ENCODE results near the gene CUX1.

The CUX1 gene

GRCh38 chr7:101858437-101859385, 41.3 kb downstream of the CUX1 start:
- peaks cover 6% of the 10 kb centered on the region for H3K4me1 ChIP-seq (ENCODE audit: insufficient read depth, poor library complexity, severe bottlenecking)

GRCh38 chr7:101859411-101860106, 42.1 kb downstream of the CUX1 start:
- Histone ChIP-seq H3K27me3 (ENCODE audit: insufficient read depth, poor library complexity, severe bottlenecking) (no peaks in the 10 kb centered on the region), H3K4me3 (ENCODE audit: severe bottlenecking) (no peak overlapping the region), H3K4me1 (ENCODE audit: insufficient read depth, poor library complexity, severe bottlenecking) (peaks cover 6% of the 10 kb centered on the region), H3K36me3 (ENCODE audit: low read depth) (no peaks in the 10 kb centered on the region), H3K9me3 (ENCODE audit: severe bottlenecking) (no peaks in the 10 kb centered on the region), H3K27ac (ENCODE audit: poor library complexity, severe bottlenecking) (no peak overlapping the region)
- no peak for TF ChIP-seq CTCF (IDR thresholded peaks at IDR 0.05; ENCODE audit: poor library complexity, severe bottlenecking)
- no peak for DNase-seq (ENCODE audit: low spot score)
- no peak for ATAC-seq (ENCODE audit: low read depth)

More at GRCh38 chr7:101858437-101859385, 41.3 kb downstream of the CUX1 start:
- no peak for DNase-seq (ENCODE audit: low spot score)
- H3K27ac ChIP-seq (ENCODE audit: poor library complexity, severe bottlenecking) = no peak overlapping the region
- no peaks in the 10 kb centered on the region for H3K9me3 ChIP-seq (ENCODE audit: severe bottlenecking)
- H3K4me3 ChIP-seq (ENCODE audit: severe bottlenecking) = no peak overlapping the region
- ATAC-seq (ENCODE audit: low read depth) = no peak
- H3K36me3 ChIP-seq (ENCODE audit: low read depth) = no peaks in the 10 kb centered on the region
- no peak for TF ChIP-seq CTCF (IDR thresholded peaks at IDR 0.05; ENCODE audit: poor library complexity, severe bottlenecking)
- no peaks in the 10 kb centered on the region for H3K27me3 ChIP-seq (ENCODE audit: insufficient read depth, poor library complexity, severe bottlenecking)

GRCh38 chr7:101860316-101861217, 43.1 kb downstream of the CUX1 start:
- H3K9me3 ChIP-seq (ENCODE audit: severe bottlenecking) = no peaks in the 10 kb centered on the region
- no peaks in the 10 kb centered on the region for H3K27me3 ChIP-seq (ENCODE audit: insufficient read depth, poor library complexity, severe bottlenecking)
- ATAC-seq (ENCODE audit: low read depth) (no peak), DNase-seq (ENCODE audit: low spot score) (no peak)
- no peaks in the 10 kb centered on the region for H3K36me3 ChIP-seq (ENCODE audit: low read depth)
- peaks cover 6% of the 10 kb centered on the region for H3K4me1 ChIP-seq (ENCODE audit: insufficient read depth, poor library complexity, severe bottlenecking)
- TF ChIP-seq CTCF (IDR thresholded peaks at IDR 0.05; ENCODE audit: poor library complexity, severe bottlenecking) = no peak
- no peak overlapping the region for H3K27ac ChIP-seq (ENCODE audit: poor library complexity, severe bottlenecking)
- H3K4me3 ChIP-seq (ENCODE audit: severe bottlenecking) = no peak overlapping the region

GRCh38 chr7:101861218-101861775, 43.9 kb downstream of the CUX1 start:
- Histone ChIP-seq H3K27me3 (ENCODE audit: insufficient read depth, poor library complexity, severe bottlenecking) (no peaks in the 10 kb centered on the region), H3K4me1 (ENCODE audit: insufficient read depth, poor library complexity, severe bottlenecking) (peaks cover 6% of the 10 kb centered on the region), H3K9me3 (ENCODE audit: severe bottlenecking) (no peaks in the 10 kb centered on the region), H3K27ac (ENCODE audit: poor library complexity, severe bottlenecking) (no peak overlapping the region), H3K36me3 (ENCODE audit: low read depth) (no peaks in the 10 kb centered on the region), H3K4me3 (ENCODE audit: severe bottlenecking) (no peak overlapping the region)
- no peak for ATAC-seq (ENCODE audit: low read depth)
- DNase-seq (ENCODE audit: low spot score) = no peak
- no peak for TF ChIP-seq CTCF (IDR thresholded peaks at IDR 0.05; ENCODE audit: poor library complexity, severe bottlenecking)

All from RWPE2 (cell line).